Limb (tissue), 2 donors: ENCODE results near the gene ARHGEF2.
A peak's percentile ranks its signal among the peaks of the same experiment; 100 is the strongest.
"Not testable (repeated sequence)": the region's sequence is repeated elsewhere in the genome, so short reads cannot be mapped to it uniquely, and the experiment has no call there.

Experiments used
- DNase-seq, 2 donors: peaks; one replicate each; pipeline ENCODE4 v3.0.0-alpha.2; 2016; ENCODE audit errors: extremely low spot score in 2 of 2

The ARHGEF2 gene

GRCh38 chr1:155990005-155990739 lies 11.8 kb upstream of the ARHGEF2 start:
- DNase-seq = no peak

- peak; percentile 66 to 86 for DNase-seq
These were observed 11.1 kb upstream of the ARHGEF2 start for GRCh38 chr1:155989242-155990004.

- not testable (repeated sequence) for DNase-seq
These were observed 6.7 kb upstream of the ARHGEF2 start for GRCh38 chr1:155984903-155985645.

GRCh38 chr1:155984341-155984740 lies 6.0 kb upstream of the ARHGEF2 start:
- DNase-seq = no peak

GRCh38 chr1:155983191-155984024 lies 5.1 kb upstream of the ARHGEF2 start:
- peak; percentile 61 to 84 for DNase-seq

GRCh38 chr1:155982106-155982505 lies 3.8 kb upstream of the ARHGEF2 start:
- no peak for DNase-seq

GRCh38 chr1:155981266-155982088 lies 3.1 kb upstream of the ARHGEF2 start:
- DNase-seq = no peak

GRCh38 chr1:155979597-155980343 lies 1.4 kb upstream of the ARHGEF2 start:
- DNase-seq = peak in 1 of 2 donors; percentile 40

GRCh38 chr1:155978973-155979429 lies 654 bp upstream of the ARHGEF2 start:
- DNase-seq = peak in 1 of 2 donors; percentile 47

GRCh38 chr1:155977690-155978324 lies 540 bp downstream of the ARHGEF2 start:
- peak; percentile 58 to 77 for DNase-seq

- no peak for DNase-seq
These were observed 1.2 kb downstream of the ARHGEF2 start for GRCh38 chr1:155976913-155977689.

GRCh38 chr1:155976062-155976912 lies 2.1 kb downstream of the ARHGEF2 start:
- DNase-seq = peak; percentile 73 to 88

GRCh38 chr1:155975375-155976061 lies 2.8 kb downstream of the ARHGEF2 start:
- no peak for DNase-seq

GRCh38 chr1:155974208-155975115 lies 3.9 kb downstream of the ARHGEF2 start:
- DNase-seq = no peak

GRCh38 chr1:155973723-155974122 lies 4.6 kb downstream of the ARHGEF2 start:
- no peak for DNase-seq
